Epidermal melanocyte (primary cell): Measurements from ENCODE around the gene SORBS2.
"Not testable (repeated sequence)": the region's sequence is repeated elsewhere in the genome, so short reads cannot be mapped to it uniquely, and the experiment has no call there.

Experiments used
- DNase-seq: peaks from one replicate; pipeline ENCODE4 v3.0.0; 2011; ENCODE audit warnings: low spot score; ENCODE audit not compliant: insufficient read length

Gene SORBS2

DNA sequence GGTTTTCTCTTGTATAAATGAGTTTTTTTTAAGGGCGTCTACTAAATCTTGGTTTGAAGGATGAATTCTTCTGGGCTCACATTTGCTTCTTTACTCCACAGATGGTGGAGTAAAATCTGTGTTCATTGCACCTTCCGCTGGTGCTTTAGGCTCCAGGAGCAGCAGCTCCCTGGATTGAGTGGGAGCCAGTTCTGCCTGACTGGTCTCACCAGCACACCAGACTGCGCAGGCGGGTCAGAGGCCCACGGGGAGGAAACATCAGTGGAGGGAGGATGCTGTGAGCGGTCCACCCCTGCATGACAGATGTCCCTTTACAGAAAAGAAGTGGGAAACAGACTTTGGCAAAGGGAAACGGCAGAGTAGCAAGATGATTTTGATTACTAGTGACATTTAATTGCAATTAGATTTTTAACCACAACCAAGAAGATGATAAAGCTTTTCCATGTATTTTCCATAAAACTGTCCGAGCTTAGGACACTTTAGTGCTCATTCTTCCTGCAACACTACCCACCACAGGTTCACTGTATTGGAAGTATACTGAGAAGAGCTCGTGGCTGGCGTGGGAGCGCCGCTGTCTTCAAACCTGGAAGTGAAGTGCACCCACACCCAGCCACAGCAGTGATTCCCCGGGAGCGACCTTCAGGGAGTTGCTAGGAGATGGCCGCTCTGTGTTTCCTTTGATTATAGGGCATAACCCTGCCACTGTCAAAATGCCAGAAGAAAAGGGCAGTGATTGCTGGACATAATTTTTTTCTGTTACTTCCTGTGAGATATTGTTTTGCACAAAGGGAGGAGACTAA, 95.2 kb downstream of the SORBS2 start:
- DNase-seq, result no peak

DNA sequence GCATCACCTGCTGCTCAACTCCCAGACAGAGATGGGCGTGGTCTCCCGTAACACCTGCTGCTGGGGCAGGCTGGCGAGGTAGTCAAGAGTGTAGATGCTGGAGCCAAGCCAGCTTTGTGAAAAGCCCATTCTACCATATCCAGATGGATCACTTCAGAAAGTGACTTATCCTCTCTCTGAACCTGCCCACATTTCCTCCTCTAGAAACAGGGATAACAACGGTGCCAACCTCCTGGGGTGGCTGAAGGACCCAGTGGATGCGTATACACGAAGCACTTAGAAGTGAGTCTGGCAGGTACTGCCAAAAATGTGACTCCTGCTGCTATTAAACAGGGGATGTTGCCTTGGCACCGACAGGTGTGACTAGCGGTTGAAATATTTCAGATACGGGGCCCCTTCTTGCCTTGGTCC, 95.8 kb downstream of the SORBS2 start:
- DNase-seq, result no peak

GRCh38 chr4:185714524-185714923, 97.5 kb downstream of the SORBS2 start:
- not testable (repeated sequence) for DNase-seq

- DNase-seq, result no peak
Observed at GRCh38 chr4:185713731-185714130, 98.3 kb downstream of the SORBS2 start.

GRCh38 chr4:185713272-185713671, 98.7 kb downstream of the SORBS2 start:
- no peak for DNase-seq

- DNase-seq, result no peak
Observed at GRCh38 chr4:185712350-185713024, 99.5 kb downstream of the SORBS2 start.

- no peak for DNase-seq
Observed at GRCh38 chr4:185711726-185712125, 100.3 kb downstream of the SORBS2 start.

- DNase-seq, result no peak
Observed at GRCh38 chr4:185710487-185710995, 101.5 kb downstream of the SORBS2 start.

DNA sequence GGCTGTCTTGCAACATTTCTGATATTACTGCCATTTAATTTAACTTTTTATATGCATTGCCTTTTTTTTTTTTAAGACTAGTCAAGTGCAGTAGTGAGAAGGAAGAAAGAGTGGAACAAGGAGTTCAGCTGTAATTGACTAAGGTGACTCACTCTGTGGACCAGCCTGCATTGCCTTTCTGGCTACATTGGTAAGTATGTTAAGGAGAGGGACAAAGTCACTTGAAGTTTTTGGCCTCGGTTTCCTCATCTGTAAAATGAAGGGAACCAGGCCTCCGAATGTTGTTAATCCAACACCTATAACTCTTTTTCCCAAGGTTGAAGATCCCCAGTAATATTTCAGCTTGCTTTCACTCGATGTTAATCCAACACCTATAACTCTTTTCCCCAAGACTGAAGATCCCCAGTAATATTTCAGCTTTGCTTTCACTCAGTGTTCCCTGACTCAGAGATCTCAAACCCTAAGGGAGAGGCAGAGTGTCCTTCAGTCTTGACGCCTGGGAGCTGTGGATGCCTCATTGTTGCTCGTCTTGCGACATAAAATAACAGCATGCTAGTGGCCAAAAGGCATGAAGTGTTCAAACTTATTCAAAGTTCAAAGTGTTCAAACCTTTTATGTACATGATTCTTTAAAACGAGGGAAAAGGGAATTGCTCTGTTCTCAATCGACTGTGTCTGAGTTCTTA, 102.0 kb downstream of the SORBS2 start:
- no peak for DNase-seq

DNA sequence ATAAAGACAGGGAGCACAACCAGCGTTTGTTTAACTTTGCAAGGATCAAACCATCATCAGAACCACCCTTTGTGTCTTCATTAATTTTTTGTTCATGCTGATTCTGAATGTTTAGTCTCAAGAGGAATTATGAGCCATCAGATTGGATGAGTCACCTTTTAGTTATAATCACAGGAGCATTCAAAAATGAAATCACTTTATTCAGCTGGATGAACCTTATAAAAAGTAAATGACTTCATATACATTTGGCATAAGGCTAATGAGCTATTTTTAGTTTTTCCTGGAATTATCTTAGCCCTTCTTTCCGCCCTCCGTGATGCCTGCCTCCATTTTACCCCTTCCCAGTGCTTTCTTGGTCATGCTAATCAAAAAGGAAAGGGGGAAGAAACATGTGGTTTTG, 103.6 kb downstream of the SORBS2 start:
- no peak for DNase-seq

- DNase-seq, result not testable (repeated sequence)
Observed at GRCh38 chr4:185707622-185708021, 104.4 kb downstream of the SORBS2 start.

GRCh38 chr4:185702147-185702663, 109.8 kb downstream of the SORBS2 start:
- DNase-seq, result no peak

- no peak for DNase-seq
Observed at GRCh38 chr4:185700630-185701029, 111.4 kb downstream of the SORBS2 start.

DNA sequence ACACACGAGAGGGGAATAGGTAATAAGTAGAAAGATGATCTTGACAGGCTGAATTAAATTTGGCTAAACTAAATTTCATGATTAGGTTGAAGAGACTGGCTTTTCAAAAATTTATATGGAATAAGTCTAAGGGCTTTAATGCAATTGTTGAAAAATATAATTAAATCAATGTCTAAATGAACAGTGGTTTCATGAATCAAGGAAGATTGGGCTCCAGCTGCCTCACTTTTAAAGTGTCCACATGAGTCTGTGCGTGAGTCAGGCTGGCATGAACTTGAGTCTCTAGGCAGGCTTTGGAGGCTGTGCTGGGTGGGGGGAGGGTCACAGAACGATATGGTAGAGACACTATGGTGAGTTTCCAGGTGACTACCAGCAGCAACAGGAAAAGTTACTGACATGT, 111.9 kb downstream of the SORBS2 start:
- DNase-seq, result no peak

DNA sequence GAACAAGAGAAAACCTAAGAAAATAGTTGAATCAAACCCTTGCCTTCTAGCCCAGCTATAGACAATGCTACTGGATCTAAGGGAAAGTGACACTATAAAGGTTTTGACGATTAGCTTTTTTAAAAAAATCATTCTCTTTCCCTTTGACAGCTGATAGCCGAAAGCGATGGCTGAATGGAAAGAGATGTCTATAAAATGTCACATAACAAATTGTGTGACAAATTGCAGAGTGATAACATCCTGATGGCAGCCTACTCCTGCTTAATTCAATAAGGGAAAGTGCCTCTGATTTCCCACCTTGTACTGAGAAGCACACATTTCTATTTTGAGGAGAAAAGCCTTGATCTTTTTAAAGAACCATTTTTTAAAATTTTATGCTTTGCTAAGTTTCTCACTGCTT, 114.5 kb downstream of the SORBS2 start:
- no peak for DNase-seq

GRCh38 chr4:185695743-185696142, 116.3 kb downstream of the SORBS2 start:
- no peak for DNase-seq

GRCh38 chr4:185693548-185694215, 118.3 kb downstream of the SORBS2 start:
- DNase-seq, result no peak

GRCh38 chr4:185689407-185689806, 122.6 kb downstream of the SORBS2 start:
- DNase-seq, result no peak

GRCh38 chr4:185685804-185686203, 126.2 kb downstream of the SORBS2 start:
- DNase-seq, result no peak

- no peak for DNase-seq
Observed at GRCh38 chr4:185683896-185684295, 128.1 kb downstream of the SORBS2 start.

GRCh38 chr4:185683222-185683621, 128.8 kb downstream of the SORBS2 start:
- no peak for DNase-seq
